Left renal pelvis (tissue), 4 donors: ENCODE data around the gene ASGR1. TPM values are rescaled to one million over a fixed set of nuclear protein-coding genes. Genes with fewer than 3 reads are reported as not detected.
"Not testable (repeated sequence)": the region's sequence is repeated elsewhere in the genome, so short reads cannot be mapped to it uniquely, and the experiment has no call there.

ENCODE experiments used
- DNase-seq, 4 donors: peaks; one replicate each; pipeline ENCODE4 v3.0.0-alpha.2; 2013; ENCODE audit warnings: low read depth in 4 of 4, low spot score in 3 of 4
- polyA plus RNA-seq, 4 donors: library from polyadenylated mRNA; unstranded; fragments of 120-200 nt; gene quantifications; one replicate each; pipeline ENCODE4 v1.2.1, GENCODE V29; 2013; ENCODE audit not compliant: insufficient read length in 4 of 4

Gene ASGR1
- polyA plus RNA-seq, 4 donors = 3.9 to 7.9 (median 5.9) TPM

GRCh38 chr17:7130621-7131422 is 48.3 kb downstream of the ASGR1 start:
- no peak for DNase-seq

GRCh38 chr17:7129311-7129710 is 49.9 kb downstream of the ASGR1 start:
- no peak for DNase-seq

GRCh38 chr17:7128160-7128559 is 51.0 kb downstream of the ASGR1 start:
- DNase-seq = no peak

- not testable (repeated sequence) for DNase-seq
Observed at GRCh38 chr17:7127501-7127900, 51.7 kb downstream of the ASGR1 start.

- DNase-seq = not testable (repeated sequence)
Observed at GRCh38 chr17:7126386-7126785, 52.8 kb downstream of the ASGR1 start.

- DNase-seq = no peak
Observed at GRCh38 chr17:7124923-7125322, 54.2 kb downstream of the ASGR1 start.

GRCh38 chr17:7123844-7124243 is 55.3 kb downstream of the ASGR1 start:
- no peak for DNase-seq

Other genes starting within 250 kb of the ASGR1 start
- 1 to 10 TPM; 1.2 to 3.2 (median 2.1) TPM for gene ALOX12, start 183.3 kb downstream of the ASGR1 start, polyA plus RNA-seq
- 100 to 1,000 TPM; 108 to 194 (median 188) TPM for gene RNASEK, start 166.7 kb downstream of the ASGR1 start, polyA plus RNA-seq
- gene BCL6B, start 156.3 kb downstream of the ASGR1 start, polyA plus RNA-seq = 10 to 100 TPM; 20.0 to 25.0 (median 23.9) TPM
- 1 to 10 TPM; 1.5 to 3.8 (median 3.0) TPM for gene SLC16A13, start 143.4 kb downstream of the ASGR1 start, polyA plus RNA-seq
- gene SLC16A11, start 135.3 kb downstream of the ASGR1 start, polyA plus RNA-seq = under 1 TPM; 0.37 to 0.93 (median 0.45) TPM
- gene CLEC10A, start 99.1 kb downstream of the ASGR1 start, polyA plus RNA-seq = 1 to 10 TPM in 3 of 4 donors, under 1 TPM in 1; 0.99 to 2.0 (median 1.1) TPM
- 1 to 10 TPM in 3 of 4 donors, under 1 TPM in 1; 0.92 to 2.0 (median 1.7) TPM for gene ASGR2, start 64.5 kb downstream of the ASGR1 start, polyA plus RNA-seq
- 10 to 100 TPM; 25.8 to 50.7 (median 41.7) TPM for gene DLG4, start 40.5 kb upstream of the ASGR1 start, polyA plus RNA-seq
- 100 to 1,000 TPM; 318 to 561 (median 453) TPM for gene ACADVL, start 40.6 kb upstream of the ASGR1 start, polyA plus RNA-seq
- 10 to 100 TPM; 46.3 to 70.6 (median 51.4) TPM for gene DVL2, start 55.1 kb upstream of the ASGR1 start, polyA plus RNA-seq
- gene PHF23, start 60.1 kb upstream of the ASGR1 start, polyA plus RNA-seq = 10 to 100 TPM; 39.1 to 62.6 (median 52.5) TPM
- 100 to 1,000 TPM; 327 to 487 (median 427) TPM for gene GABARAP, start 63.1 kb upstream of the ASGR1 start, polyA plus RNA-seq
- 100 to 1,000 TPM; 146 to 158 (median 156) TPM for gene CTDNEP1, start 72.4 kb upstream of the ASGR1 start, polyA plus RNA-seq
- 10 to 100 TPM; 45.9 to 53.5 (median 48.1) TPM for gene ELP5, start 72.8 kb upstream of the ASGR1 start, polyA plus RNA-seq
- 10 to 100 TPM in 3 of 4 donors, 1 to 10 TPM in 1; 1.3 to 58.7 (median 50.8) TPM for gene CLDN7, start 83.1 kb upstream of the ASGR1 start, polyA plus RNA-seq
- 1 to 10 TPM; 1.5 to 2.8 (median 1.9) TPM for gene SLC2A4, start 102.3 kb upstream of the ASGR1 start, polyA plus RNA-seq
- gene YBX2, start 115.3 kb upstream of the ASGR1 start, polyA plus RNA-seq = 1 to 10 TPM; 1.9 to 4.1 (median 2.7) TPM
- gene EIF5A, start 128.3 kb upstream of the ASGR1 start, polyA plus RNA-seq = 100 to 1,000 TPM; 247 to 327 (median 311) TPM
- 100 to 1,000 TPM in 1 of 4 donors, 10 to 100 TPM in 3; 73.8 to 104 (median 90.1) TPM for gene GPS2, start 136.0 kb upstream of the ASGR1 start, polyA plus RNA-seq
- 10 to 100 TPM; 25.7 to 43.8 (median 27.8) TPM for gene NEURL4, start 150.0 kb upstream of the ASGR1 start, polyA plus RNA-seq
- 10 to 100 TPM in 2 of 4 donors, 1 to 10 TPM in 2; 6.9 to 11.0 (median 8.8) TPM for gene ACAP1, start 157.2 kb upstream of the ASGR1 start, polyA plus RNA-seq
- gene KCTD11, start 172.8 kb upstream of the ASGR1 start, polyA plus RNA-seq = 10 to 100 TPM; 10.9 to 12.1 (median 11.6) TPM
- gene TMEM95, start 175.8 kb upstream of the ASGR1 start, polyA plus RNA-seq = not detected
- gene TNK1, start 201.7 kb upstream of the ASGR1 start, polyA plus RNA-seq = 1 to 10 TPM in 3 of 4 donors, under 1 TPM in 1; 1.00 to 6.1 (median 5.2) TPM
- 10 to 100 TPM; 30.3 to 48.7 (median 39.6) TPM for gene PLSCR3, start 215.2 kb upstream of the ASGR1 start, polyA plus RNA-seq
- 10 to 100 TPM; 52.8 to 90.1 (median 80.5) TPM for gene TMEM256, start 224.7 kb upstream of the ASGR1 start, polyA plus RNA-seq
- gene NLGN2, start 228.5 kb upstream of the ASGR1 start, polyA plus RNA-seq = 10 to 100 TPM; 21.4 to 55.8 (median 32.8) TPM
- not detected for gene SPEM1, start 241.0 kb upstream of the ASGR1 start, polyA plus RNA-seq
- under 1 TPM in 1 of 4 donors, not detected in 3; 0.18 TPM for gene SPEM2, start 246.2 kb upstream of the ASGR1 start, polyA plus RNA-seq
- not detected for gene SPEM3, start 249.5 kb upstream of the ASGR1 start, polyA plus RNA-seq